Central memory CD8-positive, alpha-beta T cell (primary cell): Measurements from ENCODE around the gene UBR7.
"Not testable (repeated sequence)": the region's sequence is repeated elsewhere in the genome, so short reads cannot be mapped to it uniquely, and the experiment has no call there.

Experiments
- ATAC-seq: fragments of 150-1000 bp; cut with Tn5 transposase; replicated peaks from 2 replicates; pipeline ENCODE4 v1.10.0; 2022; ENCODE audit warnings: mild to moderate bottlenecking, moderate FRiP score, moderate number of reproducible peaks; ENCODE audit not compliant: poor library complexity, severe bottlenecking; ENCODE audit errors: extremely low read depth
- DNase-seq, 2 donors: peaks; one replicate each; pipeline ENCODE4 v3.0.0; 2021; ENCODE audit warnings: low spot score in 2 of 2
- H3K27ac Mint-ChIP-seq: one replicate; pipeline ENCODE4 v1.8.0; 2022; ENCODE audit warnings: low read depth, mild to moderate bottlenecking, moderate library complexity, mixed read lengths
- H3K27me3 Mint-ChIP-seq: one replicate; pipeline ENCODE4 v1.8.0; 2022; ENCODE audit warnings: mixed read lengths
- H3K36me3 Mint-ChIP-seq: one replicate; pipeline ENCODE4 v1.8.0; 2022; ENCODE audit warnings: mild to moderate bottlenecking, moderate library complexity, mixed read lengths; ENCODE audit not compliant: insufficient read depth
- H3K4me1 Mint-ChIP-seq: one replicate; pipeline ENCODE4 v1.8.0; 2022; ENCODE audit warnings: mixed read lengths
- H3K4me3 Mint-ChIP-seq: one replicate; pipeline ENCODE4 v1.8.0; 2022; ENCODE audit warnings: mild to moderate bottlenecking, moderate library complexity, mixed read lengths
- H3K9me3 Mint-ChIP-seq: one replicate; pipeline ENCODE4 v1.8.0; 2022; ENCODE audit warnings: mixed read lengths

Gene UBR7

DNA sequence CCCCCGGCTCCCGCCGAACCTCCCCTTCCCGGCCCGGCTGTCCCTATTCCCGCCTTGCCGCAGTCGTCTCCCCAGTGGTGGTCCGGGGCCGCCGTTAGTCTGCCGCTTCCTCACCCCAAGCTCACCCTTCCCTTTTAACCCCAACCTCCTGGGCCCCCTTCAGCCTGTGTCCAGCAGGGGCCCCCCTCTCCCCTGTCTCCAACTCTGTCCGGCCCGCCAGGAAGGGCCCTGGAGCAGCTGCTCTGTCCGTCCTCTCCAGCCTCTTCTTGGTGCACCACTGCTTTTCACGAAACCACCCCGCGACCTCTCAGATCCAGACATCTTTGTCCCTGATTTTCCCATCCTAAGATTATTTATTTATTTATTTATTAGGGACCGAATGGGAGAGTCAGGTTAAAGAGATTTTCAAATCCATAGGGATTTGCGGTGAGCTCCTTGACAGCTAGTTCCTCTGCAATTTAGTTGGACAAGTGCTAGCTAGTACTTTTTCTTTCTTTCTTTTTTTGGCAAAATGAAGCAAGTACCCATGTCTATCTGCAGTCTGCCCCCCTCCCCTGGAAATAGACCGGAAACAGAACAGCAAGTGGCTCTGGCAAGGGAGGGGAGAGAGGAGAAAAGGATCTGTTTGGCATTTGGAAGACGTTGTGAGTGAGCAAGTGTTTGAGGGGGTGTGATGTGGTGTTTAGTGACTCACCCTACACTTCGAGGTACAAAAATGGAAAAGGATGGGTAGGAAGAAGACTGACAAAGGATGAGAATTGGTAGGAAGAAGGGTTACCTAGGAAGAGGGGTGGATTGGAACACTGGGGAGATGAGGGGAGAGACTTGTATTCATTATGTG lies 632 bp downstream of the UBR7 start:
- Mint-ChIP-seq H3K27me3 (no peaks in the 10 kb centered on the region), H3K9me3 (no peaks in the 10 kb centered on the region), H3K36me3 (peaks cover 33% of the 10 kb centered on the region), H3K4me3 (peak overlapping the region; percentile 97), H3K27ac (peak overlapping the region; percentile 72), H3K4me1 (peaks cover 52% of the 10 kb centered on the region)
- no peak for ATAC-seq
- no peak for DNase-seq

DNA sequence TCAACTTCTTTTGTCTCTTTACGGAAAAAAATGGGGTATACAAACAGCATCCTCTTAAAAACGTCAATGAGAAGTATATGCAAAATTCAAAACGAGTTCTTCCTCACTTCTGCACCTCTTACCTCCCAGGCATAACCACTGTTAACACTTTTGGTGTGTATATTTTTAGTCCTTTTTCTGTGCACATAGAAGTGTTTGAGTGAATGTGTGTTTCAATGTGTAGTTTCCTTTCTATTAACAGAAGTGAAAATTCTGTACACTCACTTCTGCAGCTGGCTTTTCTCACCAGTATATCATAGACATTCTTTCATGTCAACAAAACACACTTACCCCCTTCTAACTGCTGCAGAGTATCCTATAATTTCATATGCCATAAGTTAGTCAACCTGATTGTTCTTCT lies 5.4 kb downstream of the UBR7 start:
- DNase-seq (no peak), ATAC-seq (no peak)
- H3K27me3 Mint-ChIP-seq: no peaks in the 10 kb centered on the region
- peaks cover 17% of the 10 kb centered on the region for H3K4me1 Mint-ChIP-seq
- no peaks in the 10 kb centered on the region for H3K9me3 Mint-ChIP-seq
- H3K27ac Mint-ChIP-seq: no peak overlapping the region
- H3K36me3 Mint-ChIP-seq: peaks cover 41% of the 10 kb centered on the region
- H3K4me3 Mint-ChIP-seq: no peak overlapping the region

DNA sequence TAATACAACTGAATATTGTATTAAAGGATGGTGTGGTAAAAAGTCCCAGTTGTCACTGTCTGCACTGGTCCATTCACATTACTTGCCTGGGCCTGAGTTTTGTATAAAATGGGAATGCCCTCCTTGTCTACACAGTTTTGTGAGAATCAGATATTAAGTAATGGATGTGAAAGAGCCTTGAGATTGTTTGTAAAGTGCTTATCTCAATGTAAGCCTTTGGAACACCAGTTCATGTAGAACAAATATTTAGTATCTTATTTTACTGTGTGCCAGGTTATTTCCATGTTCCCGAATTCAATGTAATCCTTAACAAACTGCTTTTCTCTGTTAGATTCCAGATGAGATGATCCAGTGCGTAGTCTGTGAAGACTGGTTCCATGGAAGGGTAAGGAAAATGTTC lies 7.5 kb downstream of the UBR7 start:
- peaks cover 49% of the 10 kb centered on the region for H3K36me3 Mint-ChIP-seq
- no peak overlapping the region for H3K27ac Mint-ChIP-seq
- H3K4me1 Mint-ChIP-seq: no peaks in the 10 kb centered on the region
- DNase-seq (no peak), ATAC-seq (no peak)
- no peaks in the 10 kb centered on the region for H3K27me3 Mint-ChIP-seq
- no peaks in the 10 kb centered on the region for H3K9me3 Mint-ChIP-seq
- no peak overlapping the region for H3K4me3 Mint-ChIP-seq

DNA sequence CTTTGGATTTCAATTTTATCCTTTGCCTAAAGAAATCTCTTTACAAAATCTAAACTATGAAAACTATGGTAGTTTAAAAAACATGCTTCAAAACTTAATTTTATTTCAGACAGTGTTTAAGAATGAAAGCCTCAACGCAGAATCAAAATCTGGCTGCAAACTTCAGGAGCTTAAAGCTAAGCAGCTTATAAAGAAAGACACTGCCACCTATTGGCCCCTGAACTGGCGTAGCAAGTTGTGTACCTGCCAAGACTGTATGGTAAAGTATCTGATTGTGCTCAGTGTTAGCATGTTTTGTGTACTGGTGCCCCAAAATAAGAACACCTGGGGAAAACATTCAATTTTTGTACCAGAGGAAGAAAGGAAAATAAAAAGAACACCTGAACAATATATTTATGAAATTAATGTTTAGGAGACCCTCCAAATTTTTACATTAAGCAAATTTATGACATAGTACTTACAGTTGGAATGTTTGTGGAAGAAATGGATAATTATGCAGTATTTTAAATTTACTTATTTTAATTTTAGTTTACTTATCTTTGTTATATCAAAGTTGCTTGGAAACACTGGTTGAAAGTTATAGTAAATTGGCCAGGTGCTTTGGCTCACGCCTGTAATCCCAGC lies 12.2 kb downstream of the UBR7 start:
- H3K27me3 Mint-ChIP-seq: no peaks in the 10 kb centered on the region
- no peak overlapping the region for H3K4me3 Mint-ChIP-seq
- H3K4me1 Mint-ChIP-seq: no peaks in the 10 kb centered on the region
- no peak overlapping the region for H3K27ac Mint-ChIP-seq
- DNase-seq (no peak), ATAC-seq (peak; percentile 81)
- no peaks in the 10 kb centered on the region for H3K9me3 Mint-ChIP-seq
- peaks cover 44% of the 10 kb centered on the region for H3K36me3 Mint-ChIP-seq

DNA sequence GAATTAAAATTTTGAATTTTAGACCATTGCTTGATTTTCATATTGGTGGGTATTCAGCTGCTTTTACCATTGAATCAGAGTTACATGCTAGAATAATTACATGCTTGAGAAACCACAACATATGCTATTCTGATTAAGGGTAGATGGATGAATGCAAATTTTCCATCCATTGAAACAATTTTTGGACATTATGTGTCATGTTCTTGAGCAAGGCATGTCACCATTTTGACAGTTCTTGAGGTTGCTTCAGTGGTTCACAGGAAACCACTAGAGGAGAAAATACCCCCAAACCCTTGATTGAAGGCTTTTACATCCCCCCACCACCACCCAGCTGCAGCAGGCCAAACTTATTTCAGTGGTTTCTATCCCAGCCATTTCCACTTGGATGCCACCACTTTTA lies 13.5 kb downstream of the UBR7 start:
- ATAC-seq (no peak), DNase-seq (no peak)
- Mint-ChIP-seq H3K9me3 (no peaks in the 10 kb centered on the region), H3K27me3 (no peaks in the 10 kb centered on the region), H3K27ac (no peak overlapping the region), H3K36me3 (peaks cover 50% of the 10 kb centered on the region), H3K4me1 (no peaks in the 10 kb centered on the region), H3K4me3 (no peak overlapping the region)

DNA sequence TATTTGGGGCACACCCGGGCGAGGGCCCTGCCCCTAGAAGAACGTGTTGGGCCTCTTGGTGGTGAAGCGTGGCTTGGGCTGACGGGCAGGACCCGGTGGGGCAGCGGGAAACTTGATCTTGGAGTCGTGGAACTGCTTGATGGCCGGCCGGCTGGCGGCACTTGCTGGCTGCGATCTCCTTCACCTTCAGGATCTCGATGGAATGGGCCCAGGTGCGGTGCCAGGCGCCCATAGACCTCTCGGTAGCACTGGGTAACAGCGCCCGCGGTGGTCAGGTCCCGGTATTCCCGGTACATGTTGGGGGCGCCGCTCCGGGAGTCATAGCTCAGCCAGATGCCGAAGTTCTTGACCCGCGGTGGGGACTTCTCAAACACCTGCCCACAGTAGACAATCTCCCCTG lies 16.5 kb downstream of the UBR7 start:
- no peak for DNase-seq
- no peak for ATAC-seq
- no peak overlapping the region for H3K27ac Mint-ChIP-seq
- no peaks in the 10 kb centered on the region for H3K4me1 Mint-ChIP-seq
- no peak overlapping the region for H3K4me3 Mint-ChIP-seq
- H3K9me3 Mint-ChIP-seq: no peaks in the 10 kb centered on the region
- H3K36me3 Mint-ChIP-seq: peaks cover 49% of the 10 kb centered on the region
- H3K27me3 Mint-ChIP-seq: no peaks in the 10 kb centered on the region

DNA sequence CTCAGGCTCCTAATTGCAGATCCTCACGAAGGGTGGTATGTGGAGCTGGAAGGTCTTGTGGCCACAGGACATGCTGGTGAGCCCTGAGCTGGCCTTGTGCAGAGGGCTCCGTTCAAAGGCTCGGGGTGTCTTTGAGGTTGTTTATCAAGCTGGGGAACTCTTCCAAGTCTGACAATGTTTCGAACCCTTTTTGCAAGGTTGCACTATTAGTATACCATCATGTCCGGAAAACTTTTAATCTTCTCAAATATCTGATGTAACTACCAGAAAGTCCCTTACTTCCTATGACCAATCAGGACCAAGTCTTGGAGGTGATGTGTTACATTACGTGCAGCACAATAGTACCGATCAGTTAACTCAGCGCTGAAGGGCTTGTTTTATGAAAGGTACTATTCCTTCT lies 21.5 kb downstream of the UBR7 start:
- no peak overlapping the region for H3K4me3 Mint-ChIP-seq
- H3K27me3 Mint-ChIP-seq: peaks cover 17% of the 10 kb centered on the region
- H3K4me1 Mint-ChIP-seq: peaks cover 17% of the 10 kb centered on the region
- H3K27ac Mint-ChIP-seq: no peak overlapping the region
- DNase-seq (no peak), ATAC-seq (no peak)
- peaks cover 29% of the 10 kb centered on the region for H3K36me3 Mint-ChIP-seq
- H3K9me3 Mint-ChIP-seq: no peaks in the 10 kb centered on the region

DNA sequence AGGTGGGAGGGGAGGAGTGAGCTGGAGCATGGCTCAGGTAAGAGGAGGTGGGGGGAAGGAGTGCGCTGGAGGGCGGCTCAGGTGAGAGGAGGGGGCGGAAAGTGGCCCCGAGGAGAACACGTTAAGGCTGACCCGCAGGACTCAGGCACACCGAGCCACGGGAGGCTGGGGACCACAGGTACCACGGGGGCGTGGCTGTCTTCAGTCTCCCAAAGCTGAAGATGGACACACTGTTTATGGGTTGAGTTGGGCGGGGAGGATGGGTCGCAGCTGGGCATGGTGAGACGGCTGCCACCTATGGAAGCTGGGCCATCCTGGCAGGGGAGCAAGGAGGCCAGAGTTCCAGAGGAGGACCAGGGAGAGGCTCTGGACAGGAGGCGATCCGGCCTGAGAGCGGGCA lies 23.5 kb downstream of the UBR7 start:
- Mint-ChIP-seq H3K4me3 (peak overlapping the region; percentile 54), H3K27ac (peak overlapping the region; percentile 3), H3K4me1 (peaks cover 22% of the 10 kb centered on the region), H3K27me3 (peaks cover 17% of the 10 kb centered on the region), H3K36me3 (peaks cover 19% of the 10 kb centered on the region), H3K9me3 (no peaks in the 10 kb centered on the region)
- ATAC-seq (no peak), DNase-seq (no peak)

DNA sequence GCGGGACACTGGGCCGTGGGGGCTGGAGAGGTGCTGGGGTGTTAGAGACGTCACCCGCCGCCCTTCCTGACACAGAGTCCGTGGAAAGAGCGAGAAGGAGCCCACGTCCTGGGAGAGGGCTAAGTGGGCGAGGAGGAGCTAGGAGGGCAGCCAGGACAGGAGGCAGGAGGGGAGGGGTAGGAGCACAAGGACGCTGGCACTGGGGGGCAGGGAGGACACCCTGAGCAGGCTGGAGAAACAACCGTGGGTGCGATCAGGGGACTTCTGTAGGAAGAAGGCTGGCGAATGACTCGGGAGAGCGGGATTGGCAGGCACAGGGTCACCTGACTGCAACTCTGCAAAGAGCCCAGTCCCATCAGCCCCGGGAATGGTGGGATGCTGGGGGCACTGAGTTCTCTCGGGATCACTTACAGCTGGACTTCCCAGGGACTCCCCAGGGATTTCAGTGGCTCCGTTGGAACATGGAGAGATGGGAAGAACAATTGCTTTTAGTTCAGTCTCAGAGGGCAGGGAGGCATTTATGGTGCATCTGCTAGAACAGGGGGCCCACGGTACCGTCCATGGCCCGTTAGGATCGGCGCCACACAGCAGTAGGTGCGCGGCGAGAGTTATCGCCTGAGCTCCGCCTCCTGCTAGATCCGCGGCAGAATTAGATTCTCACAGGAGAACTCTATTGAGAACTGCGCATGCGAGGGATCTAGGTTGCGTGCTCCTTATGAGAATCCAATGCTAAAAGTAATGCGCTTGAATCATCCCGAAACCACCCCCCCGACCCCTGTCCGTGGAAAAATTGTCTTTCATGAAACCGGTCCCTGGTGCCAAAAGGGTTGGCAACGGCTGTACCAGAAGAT lies 24.3 kb downstream of the UBR7 start:
- H3K4me1 Mint-ChIP-seq: peaks cover 22% of the 10 kb centered on the region
- DNase-seq: no peak
- H3K36me3 Mint-ChIP-seq: peaks cover 15% of the 10 kb centered on the region
- no peak for ATAC-seq
- H3K27me3 Mint-ChIP-seq: peaks cover 17% of the 10 kb centered on the region
- H3K4me3 Mint-ChIP-seq: peak overlapping the region; percentile 54
- no peaks in the 10 kb centered on the region for H3K9me3 Mint-ChIP-seq
- H3K27ac Mint-ChIP-seq: peak overlapping the region; percentile 3

DNA sequence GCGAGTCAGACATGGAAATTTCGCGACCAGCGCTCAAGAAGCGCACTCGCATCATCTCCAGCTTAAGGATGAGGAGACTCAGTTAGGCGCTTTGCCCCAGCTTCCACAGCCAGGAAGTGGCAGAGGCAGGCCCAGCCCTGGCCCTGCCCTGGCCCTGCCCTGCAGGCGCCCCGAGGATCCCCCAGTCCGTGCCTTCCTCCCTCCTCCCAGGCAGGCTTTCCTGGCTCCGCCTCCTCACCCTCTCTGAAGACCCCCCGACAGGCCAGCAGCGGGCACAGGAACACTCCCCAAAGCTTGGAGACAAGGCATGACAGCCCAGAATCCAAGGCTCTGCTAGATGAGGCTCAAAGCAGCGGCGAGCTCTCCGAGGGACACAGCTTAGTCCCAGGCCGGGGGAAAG lies 25.1 kb downstream of the UBR7 start:
- Mint-ChIP-seq H3K4me1 (peaks cover 22% of the 10 kb centered on the region), H3K27me3 (peaks cover 17% of the 10 kb centered on the region), H3K4me3 (no peak overlapping the region), H3K36me3 (peaks cover 12% of the 10 kb centered on the region), H3K27ac (no peak overlapping the region), H3K9me3 (no peaks in the 10 kb centered on the region)
- no peak for DNase-seq
- no peak for ATAC-seq

DNA sequence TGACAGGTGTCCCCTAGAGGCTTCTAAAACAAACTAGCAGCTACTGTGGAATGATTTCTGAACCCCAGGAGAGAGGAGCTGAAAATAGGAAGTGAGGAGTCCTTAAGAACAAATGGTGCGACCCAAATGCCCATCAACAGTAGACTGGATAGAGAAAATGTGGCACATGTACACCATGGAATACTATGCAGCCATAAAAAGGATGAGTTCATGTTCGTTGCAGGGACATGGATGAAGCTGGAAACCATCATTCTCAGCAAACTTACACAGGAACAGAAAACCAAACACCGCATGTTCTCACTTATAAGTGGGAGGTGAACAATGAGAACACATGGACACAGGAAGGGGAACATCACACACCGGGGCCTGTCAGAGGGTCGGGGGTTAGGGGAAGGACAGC lies 26.0 kb downstream of the UBR7 start:
- DNase-seq, ATAC-seq, H3K36me3 Mint-ChIP-seq, H3K9me3 Mint-ChIP-seq, H3K4me3 Mint-ChIP-seq, H3K27ac Mint-ChIP-seq: not testable (repeated sequence)
- H3K27me3 Mint-ChIP-seq: peaks cover 17% of the 10 kb centered on the region
- H3K4me1 Mint-ChIP-seq: peaks cover 22% of the 10 kb centered on the region

DNA sequence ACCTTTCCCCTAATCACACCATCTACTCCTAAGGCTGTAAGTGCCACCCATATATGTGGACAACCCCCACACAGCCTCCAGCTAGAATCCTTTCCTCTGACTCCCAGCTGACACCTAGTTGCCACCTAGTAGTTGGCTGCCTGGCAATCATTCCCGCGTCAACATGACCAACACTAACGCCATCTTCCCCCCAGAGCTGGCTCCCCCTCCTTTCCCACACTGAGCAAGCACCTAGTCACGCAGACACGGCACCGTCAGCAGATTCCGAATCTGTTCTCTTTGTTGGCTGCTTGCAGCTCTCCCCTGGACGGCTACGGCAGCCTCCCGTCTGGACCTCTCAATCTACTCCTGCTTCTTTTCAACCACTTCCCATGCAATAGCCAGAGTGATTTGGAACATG lies 27.7 kb downstream of the UBR7 start:
- Mint-ChIP-seq H3K4me1 (peaks cover 20% of the 10 kb centered on the region), H3K36me3 (no peaks in the 10 kb centered on the region), H3K4me3 (no peak overlapping the region), H3K27ac (peak overlapping the region; percentile 38), H3K9me3 (no peaks in the 10 kb centered on the region), H3K27me3 (peaks cover 15% of the 10 kb centered on the region)
- ATAC-seq (no peak), DNase-seq (no peak)
